Tibial artery (tissue), 4 donors: ENCODE data around the gene LIMD2.

Experiments
- DNase-seq, 2 donors: peaks; one replicate each; pipeline ENCODE4 v3.0.0-alpha.2; 2019
- H3K27ac ChIP-seq, 2 donors: fragments of 200-600 bp; sonication (generic) in 1 of 2; 1 replicate in 1 of 2; 2 replicates in 1 of 2; pipeline ENCODE4 v1.5.1; 2018 to 2019; ENCODE audit warnings: mild to moderate bottlenecking in 1 of 2
- H3K27me3 ChIP-seq, 2 donors: fragments of 200-600 bp; sonication (generic) in 1 of 2; one replicate each; pipeline versions ENCODE4 v1.5.1 to v1.6.0; 2016 to 2019
- H3K36me3 ChIP-seq, 3 donors: fragments of 200-600 bp; sonication (generic) in 2 of 3; one replicate each; pipeline ENCODE4 v1.5.1; 2016 to 2019; ENCODE audit warnings: mild to moderate bottlenecking in 2 of 3
- H3K4me1 ChIP-seq, 4 donors: fragments of 200-600 bp; sonication (generic) in 2 of 4; 1 replicate in 3 of 4; 2 replicates in 1 of 4; pipeline ENCODE4 v1.5.1; 2016 to 2019
- H3K4me3 ChIP-seq, 2 donors: fragments of 200-600 bp; sonication (generic) in 1 of 2; 1 replicate in 1 of 2; 2 replicates in 1 of 2; pipeline ENCODE4 v1.5.1; 2018 to 2019; ENCODE audit warnings: mild to moderate bottlenecking in 2 of 2
- H3K9me3 ChIP-seq, 3 donors: fragments of 200-600 bp; sonication (generic) in 1 of 3; one replicate each; pipeline ENCODE4 v1.5.1; 2016 to 2019
- CTCF ChIP-seq, 2 experiments: fragments of 200-600 bp in 1 of 2; fragments of 450-650 bp in 1 of 2; IDR thresholded peaks; one replicate each; pipeline ENCODE4 v1.5.1; 2017 to 2019; ENCODE audit warnings: antibody characterized with exemption in 2 of 2, mild to moderate bottlenecking in 1 of 2, moderate library complexity in 1 of 2
- intact Hi-C: fragments of 100-400 bp; cut with DNase I; formaldehyde crosslinking; loops from one replicate; pipeline ENCODE4 v1.15.0; 2023; ENCODE audit warnings: low total_unique reads

Gene LIMD2

GRCh38 chr17:63692195-63692816 is 7.6 kb downstream of the LIMD2 start:
- Histone ChIP-seq H3K4me1 (peaks cover 0 to 4% (median 2%) of the 10 kb centered on the region in 4 donors), H3K27me3 (no peaks in the 10 kb centered on the region), H3K27ac (no peak overlapping the region), H3K4me3 (no peak overlapping the region), H3K9me3 (no peaks in the 10 kb centered on the region), H3K36me3 (peaks cover 63 to 82% (median 68%) of the 10 kb centered on the region in 3 donors)
- intact Hi-C loops: no loop called here
- DNase-seq: no peak
- TF ChIP-seq CTCF (IDR thresholded peaks at IDR 0.05): no peak

- Histone ChIP-seq H3K9me3 (no peaks in the 10 kb centered on the region), H3K4me1 (peaks cover 0 to 12% (median 7%) of the 10 kb centered on the region in 4 donors), H3K36me3 (peaks cover 73 to 90% (median 83%) of the 10 kb centered on the region in 3 donors), H3K27me3 (no peaks in the 10 kb centered on the region), H3K27ac (no peak overlapping the region), H3K4me3 (no peak overlapping the region)
- TF ChIP-seq CTCF (IDR thresholded peaks at IDR 0.05): no peak
- intact Hi-C loops: no loop called here
- no peak for DNase-seq
Measured at GRCh38 chr17:63689479-63689878, 10.4 kb downstream of the LIMD2 start.

- Histone ChIP-seq H3K27ac (no peak overlapping the region), H3K4me3 (no peak overlapping the region), H3K27me3 (no peaks in the 10 kb centered on the region), H3K4me1 (peaks cover 0 to 12% (median 7%) of the 10 kb centered on the region in 4 donors), H3K9me3 (no peaks in the 10 kb centered on the region), H3K36me3 (peaks cover 72 to 88% (median 82%) of the 10 kb centered on the region in 3 donors)
- intact Hi-C loops: no loop called here
- DNase-seq: no peak
- no peak for TF ChIP-seq CTCF (IDR thresholded peaks at IDR 0.05)
Measured at GRCh38 chr17:63688396-63689020, 11.4 kb downstream of the LIMD2 start.

- peaks cover 0 to 19% (median 11%) of the 10 kb centered on the region in 4 donors for H3K4me1 ChIP-seq
- no peaks in the 10 kb centered on the region for H3K9me3 ChIP-seq
- intact Hi-C loops: no loop called here
- TF ChIP-seq CTCF (IDR thresholded peaks at IDR 0.05): no peak
- H3K27me3 ChIP-seq: no peaks in the 10 kb centered on the region
- DNase-seq: no peak
- H3K27ac ChIP-seq: no peak overlapping the region
- peaks cover 69 to 86% (median 74%) of the 10 kb centered on the region in 3 donors for H3K36me3 ChIP-seq
- H3K4me3 ChIP-seq: no peak overlapping the region
Measured at GRCh38 chr17:63686138-63686685, 13.7 kb downstream of the LIMD2 start.

GRCh38 chr17:63685578-63685977 is 14.3 kb downstream of the LIMD2 start:
- intact Hi-C loops: no loop called here
- DNase-seq: no peak
- H3K4me3 ChIP-seq: no peak overlapping the region
- H3K9me3 ChIP-seq: no peaks in the 10 kb centered on the region
- H3K4me1 ChIP-seq: peaks cover 0 to 19% (median 11%) of the 10 kb centered on the region in 4 donors
- peaks cover 63 to 79% (median 67%) of the 10 kb centered on the region in 3 donors for H3K36me3 ChIP-seq
- no peak for TF ChIP-seq CTCF (IDR thresholded peaks at IDR 0.05)
- no peak overlapping the region for H3K27ac ChIP-seq
- no peaks in the 10 kb centered on the region for H3K27me3 ChIP-seq
